Dendritic cell treated with granulocyte-macrophage colony-stimulating factor and Interleukin-4, amounts not matched to agents 40 ng/mL and 50 ng/mL, for 4 days (primary cell): ENCODE results near the gene MAST4.
"Not testable (repeated sequence)": the region's sequence is repeated elsewhere in the genome, so short reads cannot be mapped to it uniquely, and the experiment has no call there.

Experiments
- H3K27ac Mint-ChIP-seq: one replicate; pipeline ENCODE4 v1.8.0; 2022; ENCODE audit warnings: mild to moderate bottlenecking, mixed read lengths
- H3K27me3 Mint-ChIP-seq: one replicate; pipeline ENCODE4 v1.8.0; 2022; ENCODE audit warnings: mild to moderate bottlenecking, mixed read lengths
- H3K36me3 Mint-ChIP-seq: one replicate; pipeline ENCODE4 v1.8.0; 2022; ENCODE audit warnings: low read depth, mixed read lengths
- H3K4me1 Mint-ChIP-seq: one replicate; pipeline ENCODE4 v1.8.0; 2022; ENCODE audit warnings: low read depth, mixed read lengths
- H3K4me3 Mint-ChIP-seq: one replicate; pipeline ENCODE4 v1.8.0; 2022; ENCODE audit warnings: mild to moderate bottlenecking, moderate library complexity, mixed read lengths
- H3K9me3 Mint-ChIP-seq: one replicate; pipeline ENCODE4 v1.8.0; 2022; ENCODE audit warnings: mixed read lengths
- intact Hi-C: fragments of 100-400 bp; cut with micrococcal nuclease; formaldehyde crosslinking; loops from one replicate; pipeline ENCODE4 v1.15.0; 2022

MAST4 gene

DNA sequence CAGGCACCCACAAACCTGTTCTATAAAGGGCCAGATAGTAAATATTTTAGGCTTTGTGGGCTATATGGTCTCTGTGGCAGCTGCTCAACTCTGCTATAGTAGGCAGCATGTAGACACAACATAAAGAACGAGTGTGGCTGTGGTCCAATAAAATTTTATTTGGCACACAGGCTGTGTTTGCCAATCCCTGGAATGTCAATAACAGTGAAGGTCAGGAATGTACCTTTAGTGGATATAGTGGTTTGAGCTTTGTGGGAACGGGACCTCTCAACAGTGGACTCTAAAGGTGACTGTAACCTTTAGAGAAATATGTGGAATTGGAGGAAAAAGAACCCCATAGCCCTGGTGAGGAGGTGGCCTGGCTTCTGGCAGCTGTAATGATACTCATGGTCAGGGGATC, 145.2 kb downstream of the MAST4 start:
- H3K27ac Mint-ChIP-seq = no peak overlapping the region
- H3K36me3 Mint-ChIP-seq = no peaks in the 10 kb centered on the region
- H3K4me3 Mint-ChIP-seq = no peak overlapping the region
- intact Hi-C loops = no loop called here
- H3K27me3 Mint-ChIP-seq = no peaks in the 10 kb centered on the region
- peaks cover 19% of the 10 kb centered on the region for H3K9me3 Mint-ChIP-seq
- H3K4me1 Mint-ChIP-seq = peaks cover 77% of the 10 kb centered on the region

DNA sequence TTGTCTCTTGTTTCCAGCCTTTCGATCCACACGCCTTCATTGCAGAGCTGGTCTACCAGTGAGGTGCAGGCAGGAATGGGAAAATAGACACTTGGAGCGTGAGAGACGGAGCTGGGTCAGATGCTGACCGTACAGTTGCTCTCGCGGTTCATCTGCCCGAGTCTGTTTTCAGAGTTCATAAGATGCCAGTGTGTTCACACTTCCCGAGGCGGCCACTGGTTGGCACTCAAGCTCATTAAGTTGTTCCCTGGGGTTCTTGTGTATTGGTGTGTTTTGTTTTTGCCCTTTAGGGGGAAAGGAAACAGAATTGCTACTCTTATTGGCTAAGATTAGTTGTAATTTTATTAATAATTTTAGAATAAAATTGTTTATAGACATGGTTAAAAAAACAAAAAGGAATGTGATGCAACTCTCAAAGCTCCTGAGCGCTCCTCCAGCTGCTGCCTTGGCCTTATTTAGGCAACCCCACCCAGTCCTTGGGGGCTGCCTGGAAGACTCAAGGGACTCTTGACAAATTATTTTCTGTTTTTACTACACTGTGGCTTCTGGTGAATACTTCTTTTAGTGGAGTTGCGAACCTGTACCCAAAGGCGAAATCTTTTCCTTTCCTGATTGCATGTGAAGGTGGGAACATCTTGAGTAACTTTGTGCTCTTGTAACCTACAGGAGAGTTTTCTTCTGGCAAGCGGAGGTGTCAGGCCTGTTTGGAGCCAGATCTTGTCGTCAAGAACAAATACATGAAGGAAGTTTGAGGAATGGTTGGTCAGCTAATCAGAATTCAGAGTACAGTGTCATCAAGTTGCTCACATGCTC, 146.1 kb downstream of the MAST4 start:
- no peak overlapping the region for H3K27ac Mint-ChIP-seq

DNA sequence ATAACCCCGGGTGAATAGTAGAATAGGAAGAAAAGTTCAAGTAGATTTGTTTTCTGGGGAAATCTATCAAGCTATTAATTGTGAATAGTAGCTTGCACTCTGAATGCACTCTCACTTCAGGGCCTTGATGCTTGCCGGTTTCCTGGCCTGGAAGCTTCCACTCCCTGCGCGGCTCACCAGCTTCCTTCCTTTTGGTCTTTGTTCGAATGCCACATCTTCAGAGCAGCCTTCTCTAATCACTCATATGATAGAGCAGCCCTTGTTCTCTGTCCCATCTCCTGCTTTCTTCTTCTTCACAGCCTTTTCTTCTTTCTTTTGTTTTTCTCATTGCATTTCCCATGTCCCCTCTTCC, 146.7 kb downstream of the MAST4 start:
- Mint-ChIP-seq H3K27ac (no peak overlapping the region), H3K36me3 (no peaks in the 10 kb centered on the region), H3K4me1 (peaks cover 80% of the 10 kb centered on the region), H3K9me3 (peaks cover 19% of the 10 kb centered on the region), H3K4me3 (no peak overlapping the region), H3K27me3 (no peaks in the 10 kb centered on the region)
- intact Hi-C loops = no loop called here

More for the DNA sequence above, 146.1 kb downstream of the MAST4 start:
- H3K4me1 Mint-ChIP-seq = peaks cover 80% of the 10 kb centered on the region
- H3K27me3 Mint-ChIP-seq = no peaks in the 10 kb centered on the region
- H3K4me3 Mint-ChIP-seq = no peak overlapping the region
- intact Hi-C loops = no loop called here
- peaks cover 19% of the 10 kb centered on the region for H3K9me3 Mint-ChIP-seq
- no peaks in the 10 kb centered on the region for H3K36me3 Mint-ChIP-seq

DNA sequence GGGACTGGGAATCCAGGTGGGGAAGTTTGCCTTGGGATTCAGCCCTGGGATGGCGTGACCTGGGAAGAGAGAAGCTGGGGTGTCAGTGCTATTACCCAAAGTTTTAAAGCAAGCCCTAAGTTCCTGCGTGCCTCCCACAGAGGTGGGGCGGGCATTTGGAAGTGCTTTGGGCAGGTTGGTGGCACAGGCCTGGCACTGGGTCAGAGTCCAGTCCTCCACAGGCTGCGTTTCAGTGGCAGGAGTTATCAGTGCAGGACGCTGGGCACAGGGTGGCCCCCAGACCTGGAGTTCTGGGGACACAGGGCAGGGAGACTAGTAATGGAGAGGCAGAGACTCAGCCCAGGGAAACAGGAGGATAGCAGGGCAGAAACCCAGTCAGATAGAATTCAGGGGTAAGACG, 147.2 kb downstream of the MAST4 start:
- H3K9me3 Mint-ChIP-seq = peaks cover 19% of the 10 kb centered on the region
- H3K4me1 Mint-ChIP-seq = peaks cover 80% of the 10 kb centered on the region
- no peaks in the 10 kb centered on the region for H3K27me3 Mint-ChIP-seq
- no peak overlapping the region for H3K4me3 Mint-ChIP-seq
- intact Hi-C loops = no loop called here
- H3K36me3 Mint-ChIP-seq = no peaks in the 10 kb centered on the region
- no peak overlapping the region for H3K27ac Mint-ChIP-seq

DNA sequence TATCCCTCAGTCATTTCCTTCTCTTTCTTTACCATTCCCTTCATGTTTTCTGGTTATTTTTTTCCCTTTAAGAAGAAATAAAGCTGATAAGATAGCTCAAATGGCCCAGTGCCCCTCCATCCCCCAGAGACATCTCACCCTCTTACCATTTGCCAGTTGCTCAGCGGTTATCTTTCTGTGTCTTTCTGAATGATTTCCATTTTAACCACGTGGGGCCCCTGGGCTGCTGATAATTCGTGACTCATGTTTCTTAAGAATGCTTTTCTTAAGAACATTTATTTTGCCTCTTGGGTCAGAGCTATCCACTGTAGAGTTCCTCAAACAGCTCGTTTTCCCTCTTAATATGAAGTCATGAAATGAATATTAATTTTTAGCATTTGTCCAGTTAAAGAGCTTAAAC, 147.8 kb downstream of the MAST4 start:
- intact Hi-C loops = no loop called here
- Mint-ChIP-seq H3K4me1 (peaks cover 76% of the 10 kb centered on the region), H3K27me3 (no peaks in the 10 kb centered on the region), H3K4me3 (no peak overlapping the region), H3K36me3 (no peaks in the 10 kb centered on the region), H3K9me3 (peaks cover 19% of the 10 kb centered on the region), H3K27ac (peak overlapping the region; percentile 68)

DNA sequence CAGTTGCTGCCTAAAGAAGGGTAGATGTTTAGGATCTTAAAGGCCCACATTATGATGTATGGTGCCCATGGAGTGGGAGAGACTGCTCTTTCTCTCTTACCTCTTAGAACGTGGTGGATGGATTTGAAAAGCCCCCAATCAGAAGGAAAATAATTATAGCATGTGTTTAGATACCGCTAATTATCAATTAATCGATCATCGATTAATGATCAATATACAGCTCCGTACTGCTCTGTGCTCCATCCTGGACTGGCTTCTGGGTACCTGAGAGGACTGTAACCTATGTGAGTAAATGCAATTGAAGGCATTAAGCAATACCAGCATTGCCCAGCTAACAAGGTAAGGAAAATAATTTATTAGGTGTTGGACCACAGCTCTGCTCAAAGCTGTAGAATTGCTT, 149.1 kb downstream of the MAST4 start:
- Mint-ChIP-seq H3K36me3 (no peaks in the 10 kb centered on the region), H3K4me3 (no peak overlapping the region), H3K9me3 (peaks cover 19% of the 10 kb centered on the region), H3K27me3 (no peaks in the 10 kb centered on the region), H3K27ac (no peak overlapping the region), H3K4me1 (peaks cover 63% of the 10 kb centered on the region)
- intact Hi-C loops = no loop called here

DNA sequence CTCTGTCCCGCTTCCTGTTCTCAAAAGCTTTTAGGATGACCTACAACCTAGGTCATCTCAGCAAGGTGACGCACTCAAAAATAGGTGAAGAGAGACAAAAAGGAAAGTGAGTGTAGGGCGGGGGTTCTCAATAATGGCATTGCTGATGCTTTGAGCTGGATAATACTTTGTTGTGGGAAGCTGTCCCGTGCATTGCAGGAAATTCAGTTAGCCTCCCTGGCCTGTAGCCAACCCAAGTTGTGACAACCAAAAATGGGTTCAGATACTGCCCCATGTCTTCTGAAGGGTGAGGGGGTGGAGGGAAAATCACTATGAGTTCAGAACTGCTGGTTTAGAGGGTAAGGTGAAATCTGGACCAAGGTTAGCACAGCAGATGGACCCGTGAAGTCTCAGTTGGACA, 151.4 kb downstream of the MAST4 start:
- Mint-ChIP-seq H3K36me3 (no peaks in the 10 kb centered on the region), H3K27me3 (no peaks in the 10 kb centered on the region), H3K9me3 (peaks cover 19% of the 10 kb centered on the region), H3K27ac (no peak overlapping the region), H3K4me3 (no peak overlapping the region), H3K4me1 (peaks cover 48% of the 10 kb centered on the region)
- intact Hi-C loops = no loop called here

DNA sequence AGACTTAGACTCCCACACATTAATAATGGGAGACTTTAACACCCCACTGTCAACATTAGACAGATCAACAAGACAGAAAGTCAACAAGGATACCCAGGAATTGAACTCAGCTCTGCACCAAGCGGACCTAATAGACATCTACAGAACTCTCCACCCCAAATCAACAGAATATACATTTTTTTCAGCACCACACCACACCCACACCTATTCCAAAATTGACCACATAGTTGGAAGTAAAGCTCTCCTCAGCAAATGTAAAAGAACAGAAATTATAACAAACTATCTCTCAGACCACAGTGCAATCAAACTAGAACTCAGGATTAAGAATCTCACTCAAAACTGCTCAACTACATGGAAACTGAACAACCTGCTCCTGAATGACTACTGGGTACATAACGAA, 156.5 kb downstream of the MAST4 start:
- H3K36me3 Mint-ChIP-seq, H3K4me1 Mint-ChIP-seq, H3K4me3 Mint-ChIP-seq, intact Hi-C loops, H3K9me3 Mint-ChIP-seq, H3K27ac Mint-ChIP-seq: not testable (repeated sequence)
- peaks cover 21% of the 10 kb centered on the region for H3K27me3 Mint-ChIP-seq

DNA sequence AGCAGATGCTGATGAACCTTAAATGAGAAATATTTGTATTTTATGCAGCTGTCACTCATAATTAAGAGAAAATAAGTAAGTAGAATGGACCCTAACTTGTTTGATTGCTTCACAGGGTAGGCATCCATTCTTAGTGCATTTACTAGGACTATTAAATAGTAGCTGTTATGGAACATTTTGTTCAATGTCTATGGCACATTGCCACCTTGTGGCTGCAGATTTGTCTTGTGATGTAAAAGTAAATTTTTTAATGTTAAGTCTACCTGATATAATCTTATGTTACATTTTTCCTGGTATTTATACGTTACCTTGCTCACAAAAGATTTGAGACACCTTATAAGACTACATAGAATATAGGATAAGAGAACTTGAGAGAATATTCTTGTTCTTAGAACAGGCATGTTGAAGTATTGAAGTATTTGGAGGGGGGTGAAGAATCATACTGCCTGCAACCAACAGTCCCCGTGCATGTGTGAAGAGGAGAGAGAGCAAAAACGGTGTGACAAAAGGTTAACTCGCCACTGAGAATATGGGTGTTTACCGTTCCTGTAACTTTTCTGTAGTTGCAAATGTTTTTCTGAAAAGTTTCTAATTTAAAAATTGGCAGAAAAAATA, 161.1 kb downstream of the MAST4 start:
- H3K27ac Mint-ChIP-seq = no peak overlapping the region
- intact Hi-C loops = loop anchor here (1.0 to 5.0 kb wide), 2 partner anchors 449 to 585 kb away; no protein-coding TSS in a partner anchor
- H3K36me3 Mint-ChIP-seq = no peaks in the 10 kb centered on the region
- peaks cover 6% of the 10 kb centered on the region for H3K4me1 Mint-ChIP-seq
- H3K9me3 Mint-ChIP-seq = no peaks in the 10 kb centered on the region
- peaks cover 21% of the 10 kb centered on the region for H3K27me3 Mint-ChIP-seq
- H3K4me3 Mint-ChIP-seq = no peak overlapping the region

DNA sequence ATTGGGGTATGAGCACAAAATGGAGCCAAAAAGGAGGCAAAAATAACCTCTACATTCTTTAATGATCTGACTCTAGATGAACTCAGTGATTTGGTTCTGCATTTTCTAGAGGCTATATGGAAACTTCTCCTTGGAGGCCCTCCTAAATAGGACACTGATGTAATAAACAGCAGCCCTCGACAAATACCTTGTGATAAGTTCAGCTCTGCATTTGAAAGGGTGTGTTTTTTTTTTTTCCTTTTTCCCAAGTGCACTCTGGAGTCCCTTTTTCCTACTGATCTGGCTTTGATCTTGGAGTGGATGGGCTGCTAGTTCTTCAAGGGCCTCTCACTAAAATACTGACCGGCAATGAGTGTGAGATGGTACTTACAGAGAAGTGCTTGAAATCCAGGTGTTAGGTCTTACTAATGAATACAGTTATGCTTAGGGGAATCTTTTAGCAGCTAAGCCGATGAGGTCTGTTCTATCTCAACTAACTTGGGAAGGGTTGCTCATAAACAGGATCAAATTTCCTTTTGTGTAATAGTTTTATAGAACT, 161.7 kb downstream of the MAST4 start:
- H3K36me3 Mint-ChIP-seq = no peaks in the 10 kb centered on the region
- intact Hi-C loops = loop anchor here (1.0 to 5.0 kb wide), 2 partner anchors 450 to 586 kb away; no protein-coding TSS in a partner anchor
- peaks cover 21% of the 10 kb centered on the region for H3K27me3 Mint-ChIP-seq
- no peak overlapping the region for H3K4me3 Mint-ChIP-seq
- peaks cover 6% of the 10 kb centered on the region for H3K4me1 Mint-ChIP-seq
- H3K9me3 Mint-ChIP-seq = no peaks in the 10 kb centered on the region
- no peak overlapping the region for H3K27ac Mint-ChIP-seq

DNA sequence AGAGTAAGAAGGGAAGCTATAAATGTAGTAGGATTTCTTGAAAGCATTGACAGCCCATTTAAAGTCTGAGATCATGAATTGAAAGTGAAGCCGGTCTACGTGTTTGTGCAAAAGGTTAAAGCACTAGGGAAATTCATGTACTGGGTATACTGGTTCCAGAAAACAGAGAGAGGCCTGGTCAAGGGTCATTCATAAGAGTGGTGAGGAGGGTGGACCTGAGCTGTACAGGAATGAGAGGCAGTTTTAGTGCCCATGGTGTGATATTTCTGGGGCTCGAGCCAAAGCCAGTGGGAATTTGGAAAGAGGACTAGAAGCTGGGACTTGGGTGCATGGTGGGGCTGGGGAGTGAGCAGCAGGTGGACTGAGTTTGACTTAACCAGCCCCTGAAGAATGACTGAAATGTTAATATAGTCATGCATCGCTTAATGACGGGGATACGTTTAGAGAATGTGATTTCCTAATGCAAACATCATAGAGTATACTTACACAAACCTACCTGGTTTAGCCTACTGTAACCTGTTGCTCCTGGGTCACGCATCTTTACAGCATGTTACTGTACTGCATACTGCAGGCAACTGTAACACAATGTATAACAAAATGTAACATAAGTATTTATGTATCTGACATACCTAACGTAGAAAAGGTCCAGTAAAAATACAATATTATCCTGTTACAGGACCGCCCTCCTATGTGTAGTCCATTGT, 173.0 kb downstream of the MAST4 start:
- H3K27ac Mint-ChIP-seq = no peak overlapping the region
- H3K4me3 Mint-ChIP-seq = no peak overlapping the region
- intact Hi-C loops = no loop called here
- no peaks in the 10 kb centered on the region for H3K4me1 Mint-ChIP-seq
- H3K9me3 Mint-ChIP-seq = no peaks in the 10 kb centered on the region
- no peaks in the 10 kb centered on the region for H3K27me3 Mint-ChIP-seq
- H3K36me3 Mint-ChIP-seq = no peaks in the 10 kb centered on the region

DNA sequence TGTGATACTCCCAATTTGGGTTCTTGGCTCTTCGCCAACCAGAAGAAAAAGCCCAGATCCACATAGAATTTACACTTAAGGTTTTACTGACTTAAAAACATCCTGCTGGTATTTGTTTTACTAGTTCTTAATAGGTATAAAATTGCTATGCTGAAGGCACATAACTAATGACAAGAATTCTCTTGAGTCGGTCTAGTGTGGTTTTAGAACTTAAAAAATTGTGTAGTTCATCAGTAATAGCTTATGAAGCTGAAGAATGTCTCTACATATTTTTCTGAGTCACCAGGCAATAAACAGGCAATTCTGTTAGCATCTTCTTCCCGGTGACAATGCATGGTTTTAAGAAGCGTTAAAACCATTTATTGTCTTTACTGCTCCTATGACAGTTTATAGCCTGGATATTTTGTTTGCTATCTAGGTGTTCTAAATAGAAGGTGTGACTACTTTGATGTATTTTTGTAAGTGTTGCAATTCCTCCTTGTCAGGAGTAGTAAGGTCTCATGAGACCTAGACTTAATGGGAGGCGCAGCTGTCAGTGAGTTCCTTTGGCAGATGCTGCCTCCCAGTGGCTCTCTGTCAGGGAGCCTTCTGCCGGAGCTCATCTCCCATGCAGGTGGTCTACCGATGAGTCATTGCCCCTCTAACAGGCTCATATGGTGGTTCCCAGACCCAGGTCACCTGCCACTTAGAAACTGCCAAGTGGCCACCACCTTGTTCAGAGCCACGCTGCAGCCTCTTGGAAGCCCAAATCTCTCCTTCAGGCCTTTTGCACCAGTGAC, 173.8 kb downstream of the MAST4 start:
- H3K27me3 Mint-ChIP-seq = no peaks in the 10 kb centered on the region
- intact Hi-C loops = no loop called here
- no peaks in the 10 kb centered on the region for H3K4me1 Mint-ChIP-seq
- no peak overlapping the region for H3K4me3 Mint-ChIP-seq
- H3K9me3 Mint-ChIP-seq = no peaks in the 10 kb centered on the region
- H3K36me3 Mint-ChIP-seq = no peaks in the 10 kb centered on the region
- no peak overlapping the region for H3K27ac Mint-ChIP-seq

DNA sequence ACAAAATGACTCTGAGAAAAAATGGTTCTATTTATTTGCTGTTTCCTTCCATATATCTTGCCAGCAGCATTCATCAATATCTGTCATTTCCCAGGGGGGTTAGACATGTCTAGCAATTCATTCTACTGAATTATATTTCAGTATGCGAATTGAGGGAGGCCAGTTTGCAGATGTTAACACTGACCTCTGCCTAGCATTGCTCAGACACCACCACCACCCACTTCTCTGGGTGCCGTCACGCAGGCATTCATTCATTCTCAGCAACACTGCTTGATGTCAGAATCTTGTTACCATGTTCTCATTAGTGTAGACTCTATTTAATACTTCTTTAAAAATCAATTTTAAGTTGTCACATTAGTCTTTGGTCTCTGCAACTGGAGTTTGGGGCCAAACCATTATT, 181.7 kb downstream of the MAST4 start:
- Mint-ChIP-seq H3K36me3 (no peaks in the 10 kb centered on the region), H3K27ac (no peak overlapping the region), H3K27me3 (no peaks in the 10 kb centered on the region), H3K9me3 (peaks cover 8% of the 10 kb centered on the region), H3K4me3 (no peak overlapping the region), H3K4me1 (no peaks in the 10 kb centered on the region)
- intact Hi-C loops = no loop called here
